T-helper 2 cell treated with Interferon-gamma antibody and Interleukin-4, amounts not matched to agents 5 μg/mL and 100 μg/mL, for 36 hours (primary cell): ENCODE results near the gene UBALD1.

Source experiments
- DNase-seq: peaks from one replicate; pipeline ENCODE4 v3.0.0; 2021; ENCODE audit warnings: low spot score
- H3K27ac Mint-ChIP-seq: one replicate; pipeline ENCODE4 v1.8.0; 2021; ENCODE audit warnings: mild to moderate bottlenecking, mixed read lengths
- H3K27me3 Mint-ChIP-seq: one replicate; pipeline ENCODE4 v1.8.0; 2021; ENCODE audit warnings: low read depth, mixed read lengths
- H3K36me3 Mint-ChIP-seq: one replicate; pipeline ENCODE4 v1.8.0; 2021; ENCODE audit warnings: low read depth, mixed read lengths
- H3K4me1 Mint-ChIP-seq: one replicate; pipeline ENCODE4 v1.8.0; 2021; ENCODE audit warnings: low read depth, mixed read lengths
- H3K4me3 Mint-ChIP-seq: one replicate; pipeline ENCODE4 v1.8.0; 2022; ENCODE audit warnings: mild to moderate bottlenecking, moderate library complexity, mixed read lengths
- H3K9me3 Mint-ChIP-seq: one replicate; pipeline ENCODE4 v1.8.0; 2021; ENCODE audit warnings: mixed read lengths

Gene UBALD1

GRCh38 chr16:4634768-4635167 is 20.1 kb upstream of the UBALD1 start:
- H3K27ac Mint-ChIP-seq: no peak overlapping the region
- H3K4me3 Mint-ChIP-seq: no peak overlapping the region
- H3K36me3 Mint-ChIP-seq: peaks cover 19% of the 10 kb centered on the region
- H3K27me3 Mint-ChIP-seq: no peaks in the 10 kb centered on the region
- peaks cover 9% of the 10 kb centered on the region for H3K9me3 Mint-ChIP-seq
- H3K4me1 Mint-ChIP-seq: no peaks in the 10 kb centered on the region
- no peak for DNase-seq

- peaks cover 9% of the 10 kb centered on the region for H3K9me3 Mint-ChIP-seq
- H3K36me3 Mint-ChIP-seq: peaks cover 23% of the 10 kb centered on the region
- no peaks in the 10 kb centered on the region for H3K4me1 Mint-ChIP-seq
- H3K4me3 Mint-ChIP-seq: no peak overlapping the region
- no peak overlapping the region for H3K27ac Mint-ChIP-seq
- H3K27me3 Mint-ChIP-seq: no peaks in the 10 kb centered on the region
- DNase-seq: no peak
Observed at GRCh38 chr16:4633910-4634635, 19.4 kb upstream of the UBALD1 start.

DNA sequence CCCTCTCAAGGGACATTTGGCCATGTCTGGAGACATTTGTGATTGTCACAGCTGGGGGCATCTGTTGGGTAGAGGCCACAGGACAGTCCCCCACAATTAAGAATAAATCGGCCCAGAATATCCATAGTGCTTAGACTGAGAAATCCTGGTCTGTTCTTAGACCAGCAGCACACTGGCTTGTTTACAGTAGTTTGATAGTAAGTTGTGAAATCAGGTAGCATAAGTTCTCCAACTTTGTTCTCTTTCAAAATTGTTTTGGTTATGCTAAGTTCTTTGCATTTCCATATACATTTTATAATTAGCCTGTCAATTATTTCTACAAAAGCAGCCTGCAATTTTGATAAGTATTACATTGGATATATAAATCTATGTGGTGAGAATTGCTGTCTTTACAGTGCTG is 16.8 kb upstream of the UBALD1 start:
- Mint-ChIP-seq H3K36me3 (peaks cover 31% of the 10 kb centered on the region), H3K4me3 (no peak overlapping the region), H3K27me3 (no peaks in the 10 kb centered on the region), H3K9me3 (peaks cover 9% of the 10 kb centered on the region), H3K4me1 (peaks cover 10% of the 10 kb centered on the region), H3K27ac (no peak overlapping the region)
- DNase-seq: no peak

- Mint-ChIP-seq H3K36me3 (peaks cover 31% of the 10 kb centered on the region), H3K4me3 (no peak overlapping the region), H3K4me1 (peaks cover 30% of the 10 kb centered on the region), H3K9me3 (peaks cover 9% of the 10 kb centered on the region), H3K27me3 (no peaks in the 10 kb centered on the region), H3K27ac (no peak overlapping the region)
- no peak for DNase-seq
Observed at GRCh38 chr16:4628283-4628682, 13.6 kb upstream of the UBALD1 start.

GRCh38 chr16:4626396-4626795 is 11.7 kb upstream of the UBALD1 start:
- Mint-ChIP-seq H3K27ac (peak overlapping the region; percentile 96), H3K27me3 (no peaks in the 10 kb centered on the region), H3K9me3 (peaks cover 7% of the 10 kb centered on the region), H3K4me3 (peak overlapping the region; percentile 98), H3K36me3 (peaks cover 24% of the 10 kb centered on the region), H3K4me1 (peaks cover 30% of the 10 kb centered on the region)
- no peak for DNase-seq

- H3K4me3 Mint-ChIP-seq: peak overlapping the region; percentile 98
- H3K27ac Mint-ChIP-seq: peak overlapping the region; percentile 96
- H3K36me3 Mint-ChIP-seq: peaks cover 18% of the 10 kb centered on the region
- H3K27me3 Mint-ChIP-seq: no peaks in the 10 kb centered on the region
- no peak for DNase-seq
- peaks cover 30% of the 10 kb centered on the region for H3K4me1 Mint-ChIP-seq
- H3K9me3 Mint-ChIP-seq: no peaks in the 10 kb centered on the region
Observed at GRCh38 chr16:4625560-4626159, 11.0 kb upstream of the UBALD1 start.

- Mint-ChIP-seq H3K27ac (peak overlapping the region; percentile 96), H3K36me3 (peaks cover 18% of the 10 kb centered on the region), H3K4me3 (peak overlapping the region; percentile 98), H3K4me1 (peaks cover 30% of the 10 kb centered on the region), H3K27me3 (no peaks in the 10 kb centered on the region), H3K9me3 (no peaks in the 10 kb centered on the region)
- DNase-seq: peak; percentile 87
Observed at GRCh38 chr16:4624827-4625559, 10.3 kb upstream of the UBALD1 start.

GRCh38 chr16:4624015-4624826 is 9.5 kb upstream of the UBALD1 start, which contains the start of gene MGRN1:
TSS of gene MGRN1 (plus strand) at chr16:4624826. CDS start at chr16:4624961, 135 bp downstream.
- Mint-ChIP-seq H3K4me3 (peak within 1 kb of the TSS; percentile 98), H3K9me3 (no peaks in the 10 kb centered on the region), H3K36me3 (peaks cover 15% of the 10 kb centered on the region), H3K27ac (peak within 1 kb of the TSS; percentile 100), H3K27me3 (no peaks in the 10 kb centered on the region), H3K4me1 (peaks cover 30% of the 10 kb centered on the region)
- peak; percentile 91 for DNase-seq

- Mint-ChIP-seq H3K27ac (peak overlapping the region; percentile 49), H3K4me1 (peaks cover 30% of the 10 kb centered on the region), H3K27me3 (no peaks in the 10 kb centered on the region), H3K4me3 (peak overlapping the region; percentile 94), H3K9me3 (no peaks in the 10 kb centered on the region), H3K36me3 (peaks cover 11% of the 10 kb centered on the region)
- no peak for DNase-seq
Observed at GRCh38 chr16:4623593-4623992, 8.9 kb upstream of the UBALD1 start.

GRCh38 chr16:4618645-4619418 is 4.1 kb upstream of the UBALD1 start:
- no peaks in the 10 kb centered on the region for H3K27me3 Mint-ChIP-seq
- peaks cover 15% of the 10 kb centered on the region for H3K4me1 Mint-ChIP-seq
- no peak overlapping the region for H3K27ac Mint-ChIP-seq

DNA sequence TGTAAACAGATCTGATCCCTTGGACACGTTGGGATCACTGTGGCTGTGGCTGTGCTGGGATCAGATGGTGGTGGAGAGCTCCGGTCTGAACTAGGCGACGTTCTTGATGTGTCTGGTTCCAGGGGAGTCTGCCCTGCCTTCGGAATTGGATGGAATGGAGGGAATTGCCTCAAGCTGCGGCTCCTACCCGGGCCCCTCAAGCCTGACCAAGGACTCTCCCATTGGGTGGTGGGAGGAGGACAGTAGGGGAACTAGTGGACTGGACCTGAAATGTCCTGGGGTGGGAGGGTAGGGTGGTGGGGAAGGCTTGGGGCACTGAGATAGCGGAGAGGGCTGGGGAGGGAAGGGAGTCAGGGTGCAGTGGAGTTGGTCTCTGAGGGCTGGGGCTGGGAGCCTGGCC is 3.2 kb upstream of the UBALD1 start:
- H3K9me3 Mint-ChIP-seq: no peaks in the 10 kb centered on the region
- no peak for DNase-seq
- H3K4me3 Mint-ChIP-seq: peak overlapping the region; percentile 29
- peaks cover 12% of the 10 kb centered on the region for H3K4me1 Mint-ChIP-seq
- no peaks in the 10 kb centered on the region for H3K27me3 Mint-ChIP-seq
- H3K27ac Mint-ChIP-seq: peak overlapping the region; percentile 26
- peaks cover 1% of the 10 kb centered on the region for H3K36me3 Mint-ChIP-seq

More at GRCh38 chr16:4618645-4619418, 4.1 kb upstream of the UBALD1 start:
- DNase-seq: no peak
- Mint-ChIP-seq H3K36me3 (peaks cover 1% of the 10 kb centered on the region), H3K4me3 (no peak overlapping the region), H3K9me3 (no peaks in the 10 kb centered on the region)

DNA sequence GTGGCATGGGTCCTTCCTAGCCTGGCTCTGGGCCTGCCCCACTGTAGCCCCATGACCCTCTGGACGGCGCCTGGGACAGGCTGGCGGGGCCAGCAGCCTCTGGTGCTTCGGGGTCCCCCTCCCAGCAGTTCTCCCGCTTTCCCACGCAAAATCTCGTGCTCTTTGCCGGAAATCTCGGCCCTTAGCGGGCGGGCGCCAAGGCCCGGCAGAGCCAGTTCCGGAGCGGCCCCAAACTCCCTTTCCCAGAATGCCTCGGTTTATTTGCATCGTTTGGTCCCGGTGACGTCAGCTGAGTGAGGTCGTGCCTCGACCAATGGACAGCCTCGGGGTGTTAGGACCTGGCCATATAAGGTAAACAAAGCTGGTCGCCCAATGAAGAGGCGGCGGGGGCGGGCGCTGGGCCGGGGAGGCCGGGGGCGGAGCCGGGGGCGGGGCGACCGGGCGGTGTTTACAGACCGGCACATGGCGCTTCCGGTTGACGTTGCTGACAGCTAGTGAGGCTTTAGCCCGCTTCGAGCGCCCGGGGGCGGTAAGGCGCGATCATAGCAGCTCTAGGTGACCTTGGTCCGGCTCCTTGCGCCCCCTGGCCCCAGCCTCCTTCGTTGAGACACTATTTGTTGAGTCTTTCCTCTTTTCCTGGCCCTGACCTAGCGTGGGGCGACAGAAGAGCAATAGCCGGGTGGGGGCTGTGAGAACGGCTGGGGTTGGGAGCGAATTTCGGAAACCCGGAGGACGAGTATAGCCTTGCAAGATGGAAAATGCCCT is 1.5 kb upstream of the UBALD1 start:
- DNase-seq: peak; percentile 99
- peaks cover 1% of the 10 kb centered on the region for H3K36me3 Mint-ChIP-seq
- no peaks in the 10 kb centered on the region for H3K9me3 Mint-ChIP-seq
- H3K27me3 Mint-ChIP-seq: no peaks in the 10 kb centered on the region
- H3K27ac Mint-ChIP-seq: peak overlapping the region; percentile 99
- H3K4me1 Mint-ChIP-seq: peaks cover 14% of the 10 kb centered on the region
- H3K4me3 Mint-ChIP-seq: peak overlapping the region; percentile 98
